SK-MEL-5 (cell line): ENCODE results near the gene HNRNPM. TPM values are rescaled to one million over a fixed set of nuclear protein-coding genes. Genes with fewer than 3 reads are reported as not detected.
A peak's percentile ranks its signal among the peaks of the same experiment; 100 is the strongest.
"Not testable (repeated sequence)": the region's sequence is repeated elsewhere in the genome, so short reads cannot be mapped to it uniquely, and the experiment has no call there.

Source experiments
- DNase-seq: peaks from one replicate; pipeline ENCODE4 v3.0.0-alpha.2; 2016; ENCODE audit warnings: low read depth, low spot score
- in situ Hi-C: cut with HindIII; loops from 2 replicates; pipeline ENCODE4 v1.10.0; 2016; ENCODE audit warnings: low sequenced_read_pairs, high pct_unique_total_duplicates, low pct_unique_long_range_greater_than_20kb
- polyA plus RNA-seq, 2 experiments: library from polyadenylated mRNA; depleted of rRNA; stranded (reverse); fragments of >200 nt; gene quantifications; 2 replicates each; pipeline ENCODE4 v1.2.3, GENCODE V29; 2015
- total RNA-seq: library from RNA; depleted of rRNA; stranded (reverse); fragments of >200 nt; shearing (Covaris generic); gene quantifications from 2 replicates; pipeline ENCODE4 v1.2.3, GENCODE V29; 2014; rRNA removed

Gene HNRNPM, protein sequence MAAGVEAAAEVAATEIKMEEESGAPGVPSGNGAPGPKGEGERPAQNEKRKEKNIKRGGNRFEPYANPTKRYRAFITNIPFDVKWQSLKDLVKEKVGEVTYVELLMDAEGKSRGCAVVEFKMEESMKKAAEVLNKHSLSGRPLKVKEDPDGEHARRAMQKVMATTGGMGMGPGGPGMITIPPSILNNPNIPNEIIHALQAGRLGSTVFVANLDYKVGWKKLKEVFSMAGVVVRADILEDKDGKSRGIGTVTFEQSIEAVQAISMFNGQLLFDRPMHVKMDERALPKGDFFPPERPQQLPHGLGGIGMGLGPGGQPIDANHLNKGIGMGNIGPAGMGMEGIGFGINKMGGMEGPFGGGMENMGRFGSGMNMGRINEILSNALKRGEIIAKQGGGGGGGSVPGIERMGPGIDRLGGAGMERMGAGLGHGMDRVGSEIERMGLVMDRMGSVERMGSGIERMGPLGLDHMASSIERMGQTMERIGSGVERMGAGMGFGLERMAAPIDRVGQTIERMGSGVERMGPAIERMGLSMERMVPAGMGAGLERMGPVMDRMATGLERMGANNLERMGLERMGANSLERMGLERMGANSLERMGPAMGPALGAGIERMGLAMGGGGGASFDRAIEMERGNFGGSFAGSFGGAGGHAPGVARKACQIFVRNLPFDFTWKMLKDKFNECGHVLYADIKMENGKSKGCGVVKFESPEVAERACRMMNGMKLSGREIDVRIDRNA
- total RNA-seq = 56.1 and 66.5 TPM in 2 replicates
- polyA plus RNA-seq (2015; cell fraction: cytosol; rRNA removed) = 199 and 206 TPM in 2 replicates
- 94.2 and 118 TPM in 2 replicates for polyA plus RNA-seq (2015; cell fraction: nucleus; rRNA removed)

DNA sequence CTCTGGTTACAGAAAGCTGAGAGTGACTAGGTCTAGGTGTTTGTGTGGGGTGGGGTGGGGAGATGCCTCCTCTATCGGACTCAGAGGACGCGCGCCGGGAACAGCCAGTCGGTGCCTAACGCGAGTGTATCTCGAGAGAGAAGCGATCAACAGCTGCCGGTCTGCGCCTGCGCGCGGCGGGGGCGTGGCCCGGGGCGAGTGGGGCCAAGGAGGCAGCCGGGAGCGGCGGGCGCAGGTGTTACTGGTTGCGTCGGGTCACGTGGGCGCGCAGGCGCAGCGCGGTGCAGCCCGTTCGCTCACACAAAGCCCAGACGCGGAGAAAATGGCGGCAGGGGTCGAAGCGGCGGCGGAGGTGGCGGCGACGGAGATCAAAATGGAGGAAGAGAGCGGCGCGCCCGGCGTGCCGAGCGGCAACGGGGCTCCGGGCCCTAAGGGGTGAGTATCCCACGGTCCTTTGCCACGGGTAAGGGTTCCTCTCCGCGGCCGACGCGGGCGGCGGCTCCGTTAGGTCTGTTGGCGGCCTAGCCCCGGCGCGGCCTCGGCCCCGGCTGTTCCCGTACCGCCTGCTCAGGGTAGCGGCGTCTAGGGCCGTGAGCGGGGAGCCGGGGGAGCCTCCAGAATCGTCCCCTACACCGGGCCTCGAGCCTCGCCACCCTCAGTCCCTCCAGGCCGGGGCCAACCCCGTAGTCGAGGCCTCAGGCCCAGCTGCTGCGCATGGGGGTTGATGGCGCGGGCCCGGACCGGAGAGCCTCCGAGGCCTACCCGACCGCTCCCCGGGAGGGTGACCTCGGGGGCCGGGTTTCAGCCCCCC, at the start of gene HNRNPM:
TSS of gene HNRNPM (plus strand) at position 299 of the 811 bp plus-strand sequence. CDS start at position 323, 24 bp downstream.
- in situ Hi-C loops = no loop called here

DNA sequence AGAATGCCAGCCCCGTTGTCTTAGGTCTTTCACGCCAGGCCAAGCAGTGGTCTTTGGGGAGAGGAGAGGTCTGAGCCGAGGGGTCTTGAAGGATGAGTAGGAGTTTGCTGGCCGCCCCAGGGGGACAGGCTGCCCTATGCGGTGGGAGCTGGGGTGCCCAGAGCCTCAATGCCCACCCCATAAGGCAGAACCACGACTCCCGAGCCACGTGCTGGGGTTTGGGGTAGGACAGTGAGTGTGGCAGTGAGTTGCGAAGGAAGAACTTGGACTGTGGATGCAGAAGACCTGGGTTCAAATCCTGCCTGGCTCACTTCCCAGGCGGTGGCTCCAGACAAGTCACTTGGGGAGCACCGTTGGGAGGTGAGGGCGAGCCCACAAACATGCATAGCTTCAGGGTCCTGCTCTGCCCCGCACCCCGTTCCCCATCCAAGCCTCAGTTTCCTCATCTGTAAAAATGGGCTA, 49.1 kb upstream of the HNRNPM start:
- in situ Hi-C loops = no loop called here
- DNase-seq = no peak

More for the DNA sequence above, at the start of gene HNRNPM:
- peak; percentile 95 for DNase-seq

DNA sequence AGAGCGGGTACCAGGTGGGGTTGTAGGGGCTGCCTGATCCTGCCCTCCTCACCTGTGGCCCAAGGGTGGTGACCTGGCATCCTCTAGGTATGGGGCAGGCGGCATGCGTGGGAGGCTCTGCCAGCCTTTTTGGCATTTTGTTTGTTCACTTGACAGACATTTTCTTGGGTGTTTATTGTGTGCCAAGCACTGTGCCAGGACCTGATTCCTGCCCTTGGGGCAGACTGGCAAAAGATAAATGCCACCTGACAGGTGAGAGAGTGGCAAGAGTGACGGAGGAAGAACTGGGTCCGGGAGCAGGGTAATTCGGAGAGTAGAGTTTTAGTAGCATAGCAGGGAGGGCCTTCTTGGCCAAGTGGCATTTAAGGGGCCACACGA, 48.6 kb upstream of the HNRNPM start:
- in situ Hi-C loops = no loop called here
- no peak for DNase-seq

DNA sequence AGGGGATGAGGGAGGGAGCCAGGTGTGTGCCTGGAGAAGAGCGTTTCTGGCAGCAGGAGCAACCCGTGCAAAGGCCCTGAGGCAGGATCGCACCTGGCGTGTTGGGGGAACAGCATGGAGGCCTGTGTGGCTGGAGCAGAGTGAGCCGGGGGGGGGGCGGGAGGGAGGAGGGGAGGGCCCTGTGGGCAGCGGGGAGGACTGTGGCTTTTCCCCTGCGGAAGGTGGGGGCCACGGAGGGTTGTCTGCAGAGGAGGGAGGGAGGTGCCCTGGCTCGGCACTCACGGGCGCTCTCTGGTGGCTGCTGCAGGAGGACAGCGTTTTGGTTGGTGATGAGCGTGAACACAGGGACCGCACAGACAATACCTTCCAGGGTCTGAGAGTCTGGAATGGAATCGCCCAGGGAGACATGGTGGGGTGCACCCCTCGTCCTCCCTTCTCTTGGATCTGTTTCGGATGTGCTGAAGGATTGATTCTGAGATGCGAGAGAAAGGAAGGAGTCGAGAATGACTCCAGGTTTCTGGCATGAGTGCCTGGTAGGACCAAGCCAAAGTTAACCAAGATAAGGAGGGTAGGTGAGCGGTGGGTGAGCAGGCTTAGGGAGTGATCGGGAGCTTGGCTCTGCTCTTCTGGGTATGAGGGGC, 48.1 kb upstream of the HNRNPM start:
- in situ Hi-C loops = no loop called here
- DNase-seq = peak; percentile 71

DNA sequence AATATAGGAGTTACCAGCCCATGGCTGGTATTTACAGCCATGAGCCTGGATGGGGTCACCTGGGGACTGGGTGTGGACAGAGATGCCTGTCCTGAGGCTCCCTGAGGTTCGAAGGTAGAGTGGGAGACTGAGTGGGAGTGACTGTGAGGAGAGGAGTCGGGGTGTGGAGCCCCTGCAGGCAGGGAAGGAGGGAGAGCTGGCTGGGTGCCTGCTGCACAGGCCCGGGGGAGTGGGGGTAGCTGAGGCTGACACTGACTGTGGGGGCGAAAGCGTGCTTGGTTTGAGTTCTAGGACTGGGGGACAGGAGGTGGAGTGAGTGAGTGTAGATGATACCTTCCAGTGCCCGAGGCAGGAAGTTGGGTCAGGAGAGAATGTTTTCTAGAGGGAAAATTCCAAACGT, 47.5 kb upstream of the HNRNPM start:
- in situ Hi-C loops = no loop called here
- no peak for DNase-seq

DNA sequence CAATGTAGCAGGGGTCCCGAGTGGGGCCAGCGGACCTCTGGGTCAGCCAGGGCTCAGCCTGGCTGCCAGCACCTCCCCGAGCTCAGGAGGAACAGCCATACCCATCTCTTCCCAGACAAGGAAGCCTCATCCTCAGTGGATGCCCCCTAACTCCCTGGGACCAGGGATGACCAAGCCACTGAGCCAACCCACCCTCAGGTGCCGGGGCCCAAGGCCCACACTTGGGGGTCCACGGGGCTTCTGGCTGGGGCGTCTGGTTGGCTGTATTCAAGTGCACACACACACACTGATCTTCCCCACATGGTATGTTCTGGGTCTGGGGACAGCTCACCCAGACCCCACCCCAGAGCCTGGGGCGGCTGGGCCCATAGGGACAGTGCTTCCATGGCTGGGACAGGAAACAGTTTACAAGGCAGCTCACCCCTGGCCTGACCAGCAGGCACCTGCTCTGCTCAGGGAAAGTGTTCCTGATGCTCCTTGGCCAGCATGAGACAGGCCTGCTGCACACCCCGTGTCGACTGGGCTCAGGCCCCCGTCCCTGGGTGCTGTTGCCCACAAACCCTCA, 46.9 kb upstream of the HNRNPM start:
- in situ Hi-C loops = no loop called here
- no peak for DNase-seq

DNA sequence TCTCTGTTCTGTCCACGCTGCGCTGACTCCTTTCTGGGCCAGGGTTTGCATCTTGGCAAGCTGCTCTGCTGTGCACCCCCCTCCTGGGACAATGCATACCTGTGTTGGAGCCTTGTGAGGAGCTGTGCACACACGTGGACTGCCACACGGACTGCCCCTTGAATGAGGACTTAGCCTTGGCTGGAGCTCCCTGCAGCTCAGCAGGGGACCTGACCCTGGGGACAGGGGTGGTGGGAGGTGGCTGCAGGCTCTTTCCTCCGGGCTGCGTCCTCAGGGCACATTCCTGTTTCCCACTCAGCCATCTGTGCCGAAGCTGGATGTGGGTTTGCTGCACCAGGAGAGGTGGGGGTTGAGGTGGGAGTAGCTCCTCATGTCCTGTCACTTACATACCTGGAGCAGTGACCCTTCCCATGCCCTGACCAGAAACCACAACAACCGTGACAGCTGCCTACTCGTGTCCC, 46.4 kb upstream of the HNRNPM start:
- no peak for DNase-seq
- in situ Hi-C loops = no loop called here

DNA sequence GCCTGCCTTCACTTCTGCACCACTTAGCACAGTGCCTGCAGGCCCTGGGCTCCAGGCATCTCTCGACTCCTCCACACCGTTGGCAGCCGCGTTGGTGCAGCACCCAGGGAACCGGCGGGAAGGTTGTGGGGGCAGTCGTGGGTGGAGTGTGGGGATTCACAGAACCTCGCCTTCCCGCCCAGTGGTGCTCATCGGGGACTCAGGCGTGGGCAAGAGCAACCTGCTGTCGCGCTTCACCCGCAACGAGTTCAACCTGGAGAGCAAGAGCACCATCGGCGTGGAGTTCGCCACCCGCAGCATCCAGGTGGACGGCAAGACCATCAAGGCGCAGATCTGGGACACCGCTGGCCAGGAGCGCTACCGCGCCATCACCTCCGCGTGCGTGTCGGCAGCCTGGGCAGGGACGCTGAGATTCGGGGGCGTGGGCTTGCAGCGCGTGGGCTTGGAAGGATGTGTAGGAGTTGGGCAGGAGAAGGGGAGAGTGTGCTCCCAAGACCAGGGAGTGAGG, 45.0 kb upstream of the HNRNPM start:
- no peak for DNase-seq
- in situ Hi-C loops = no loop called here

DNA sequence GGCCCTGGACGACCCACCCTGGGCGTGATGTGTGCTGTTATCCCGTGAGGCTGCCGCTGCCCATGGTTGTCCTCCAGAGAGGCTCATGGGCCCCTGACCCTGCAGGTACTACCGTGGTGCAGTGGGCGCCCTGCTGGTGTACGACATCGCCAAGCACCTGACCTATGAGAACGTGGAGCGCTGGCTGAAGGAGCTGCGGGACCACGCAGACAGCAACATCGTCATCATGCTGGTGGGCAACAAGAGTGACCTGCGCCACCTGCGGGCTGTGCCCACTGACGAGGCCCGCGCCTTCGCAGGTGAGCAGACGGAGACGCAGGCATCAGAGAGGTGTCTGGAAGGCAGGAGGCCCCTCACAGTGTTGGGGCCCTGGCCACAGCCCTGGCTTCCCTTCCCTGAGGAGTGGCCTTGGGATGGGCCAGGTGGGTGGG, 42.8 kb upstream of the HNRNPM start:
- in situ Hi-C loops = no loop called here
- no peak for DNase-seq

DNA sequence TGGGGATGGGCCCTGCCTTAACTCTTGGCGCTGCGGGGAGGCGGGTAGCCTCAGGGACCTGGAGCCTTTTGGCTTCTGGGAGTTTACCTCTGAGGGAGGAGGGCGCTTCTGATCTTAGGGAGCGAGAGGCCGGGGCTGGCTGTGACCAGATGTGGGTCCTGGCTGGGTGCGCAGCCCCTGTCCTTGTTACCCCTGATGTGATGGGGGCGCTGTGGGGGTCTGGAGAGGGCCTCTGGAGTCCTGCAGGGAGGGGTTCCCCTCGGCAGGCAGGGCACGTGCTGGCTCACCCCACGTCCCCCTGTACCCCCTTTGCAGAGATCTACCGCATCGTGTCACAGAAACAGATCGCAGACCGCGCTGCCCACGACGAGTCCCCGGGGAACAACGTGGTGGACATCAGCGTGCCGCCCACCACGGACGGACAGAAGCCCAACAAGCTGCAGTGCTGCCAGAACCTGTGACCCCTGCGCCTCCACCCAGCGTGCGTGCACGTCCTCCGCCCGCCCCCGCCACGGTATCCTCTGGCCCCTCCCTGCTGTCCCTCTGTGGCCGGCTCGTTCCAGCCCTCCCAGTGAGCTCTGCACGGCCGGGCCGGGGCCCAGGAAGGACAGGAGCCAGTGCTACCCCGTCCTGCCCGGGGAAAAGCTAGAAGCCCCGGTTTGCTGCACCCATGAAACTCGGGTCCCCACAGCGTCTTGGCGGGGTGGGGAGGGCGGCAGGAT, 41.5 kb upstream of the HNRNPM start:
- in situ Hi-C loops = no loop called here
- no peak for DNase-seq

DNA sequence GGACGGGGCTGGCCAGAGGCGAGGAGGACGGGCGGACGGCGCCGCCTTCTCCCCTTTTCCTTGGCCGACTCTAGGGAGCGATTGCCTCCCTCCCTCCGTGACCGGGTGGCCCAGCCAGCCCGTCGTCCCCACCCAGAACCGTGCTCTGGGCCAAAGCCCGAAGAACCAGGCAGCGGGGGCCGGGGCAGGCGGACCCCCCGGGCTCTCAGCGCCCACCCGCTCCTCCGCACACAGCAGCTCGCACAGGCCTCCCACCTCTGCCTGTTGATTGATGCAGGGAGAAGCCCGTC, 41.0 kb upstream of the HNRNPM start:
- in situ Hi-C loops = no loop called here
- no peak for DNase-seq

DNA sequence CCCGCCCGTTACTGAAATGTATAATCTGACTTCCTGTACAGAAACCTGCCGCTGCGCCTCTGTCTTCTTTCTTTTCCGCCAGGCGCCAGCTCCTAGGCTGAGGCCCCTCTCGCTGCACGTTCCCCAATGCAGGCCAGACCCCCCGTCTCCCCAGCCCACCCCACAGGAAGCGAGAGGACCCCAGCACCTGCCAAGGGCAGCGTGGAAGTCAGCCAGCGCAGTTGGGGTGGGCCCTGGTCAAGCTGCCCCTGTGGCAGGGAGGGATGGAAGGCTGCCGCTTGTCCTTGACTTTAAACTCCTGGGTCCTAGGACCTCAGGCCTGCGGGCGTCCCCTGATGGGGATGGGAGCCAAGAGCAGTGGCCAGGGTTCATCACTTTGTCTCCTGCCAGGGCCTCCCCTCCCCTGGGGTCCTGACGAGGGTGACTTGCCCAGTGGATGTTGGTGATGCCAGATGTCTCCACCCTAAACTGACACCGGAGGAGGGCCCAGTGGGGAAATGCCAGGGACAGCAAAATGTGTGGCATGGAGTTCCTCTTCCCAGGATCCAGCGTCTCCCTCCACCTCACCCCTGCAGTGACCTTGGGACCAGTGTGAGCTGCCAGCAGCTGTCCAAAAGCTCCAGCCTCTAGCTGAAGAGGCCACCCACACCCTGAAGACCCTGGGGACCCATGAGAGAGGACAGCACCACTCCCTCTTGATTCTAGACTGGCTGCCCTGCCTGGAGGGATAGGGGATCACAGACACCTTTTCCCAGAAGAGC, 40.2 kb upstream of the HNRNPM start:
- in situ Hi-C loops = no loop called here
- no peak for DNase-seq

DNA sequence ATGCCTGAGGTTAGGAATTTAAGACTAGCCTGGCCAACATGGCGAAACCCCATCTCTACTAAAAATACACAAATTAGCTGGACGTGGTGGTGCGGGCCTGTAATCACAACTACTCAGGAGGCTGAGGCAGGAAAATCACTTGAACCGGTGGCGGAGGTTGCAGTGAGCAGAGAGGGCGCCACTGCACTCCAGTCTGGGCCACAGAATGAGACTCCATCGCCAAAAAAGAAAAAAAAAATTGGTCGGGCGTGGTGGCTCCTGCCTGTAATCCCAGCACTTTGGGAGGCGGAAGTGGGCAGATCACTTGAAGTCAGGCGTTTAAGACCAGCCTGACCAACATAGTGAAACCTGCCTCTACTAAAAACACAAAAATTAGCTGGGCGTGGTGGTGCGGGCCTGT, 34.1 kb upstream of the HNRNPM start:
- DNase-seq, in situ Hi-C loops: not testable (repeated sequence)

DNA sequence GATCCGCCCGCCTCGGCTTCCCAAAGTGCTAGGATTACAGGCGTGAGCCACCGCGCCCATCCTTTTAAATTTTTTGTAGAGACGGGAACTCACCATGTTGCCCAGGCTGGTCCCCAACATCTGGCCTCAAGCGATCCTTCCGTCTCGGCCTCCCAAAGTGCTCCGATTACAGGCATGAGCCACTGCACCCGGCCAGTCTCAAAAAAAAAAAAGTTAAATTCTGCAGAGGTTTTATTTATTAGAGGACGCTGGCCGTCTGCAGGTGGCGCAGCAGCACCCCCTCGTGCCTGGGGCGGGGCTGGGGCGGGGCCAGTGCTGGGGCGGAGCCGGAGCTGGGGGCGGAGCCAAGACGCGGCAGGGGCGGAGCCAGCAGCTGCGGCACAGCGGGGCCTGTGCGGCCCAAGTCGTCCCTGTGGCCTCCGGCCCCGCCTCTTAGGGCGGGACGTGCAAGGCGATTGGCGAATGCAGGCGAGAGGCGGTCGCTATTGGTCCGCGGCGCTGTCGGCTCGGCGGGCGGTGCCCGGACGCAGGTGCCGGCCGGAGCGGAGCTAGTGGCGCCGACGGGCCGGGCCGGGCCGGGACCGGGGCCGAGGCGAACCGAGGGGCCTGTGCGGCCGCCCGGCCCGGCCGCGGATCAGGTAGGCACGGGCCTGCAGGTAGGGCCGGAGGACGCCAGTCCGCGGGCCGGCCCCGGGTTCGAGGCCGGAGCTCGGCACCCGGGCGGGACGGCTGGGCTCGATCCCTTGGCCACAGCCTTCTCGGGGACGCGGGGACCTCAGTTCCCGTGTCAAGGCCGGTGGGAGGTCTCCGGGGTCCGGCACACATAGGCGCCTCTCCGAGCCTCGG, 31.8 kb upstream of the HNRNPM start, which contains the start of gene MARCHF2:
TSS of gene MARCHF2 (plus strand) at position 523 of the 846 bp plus-strand sequence. CDS start 8,536 bp downstream, outside the sequence.
- DNase-seq = peak; percentile 93
- in situ Hi-C loops = no loop called here

DNA sequence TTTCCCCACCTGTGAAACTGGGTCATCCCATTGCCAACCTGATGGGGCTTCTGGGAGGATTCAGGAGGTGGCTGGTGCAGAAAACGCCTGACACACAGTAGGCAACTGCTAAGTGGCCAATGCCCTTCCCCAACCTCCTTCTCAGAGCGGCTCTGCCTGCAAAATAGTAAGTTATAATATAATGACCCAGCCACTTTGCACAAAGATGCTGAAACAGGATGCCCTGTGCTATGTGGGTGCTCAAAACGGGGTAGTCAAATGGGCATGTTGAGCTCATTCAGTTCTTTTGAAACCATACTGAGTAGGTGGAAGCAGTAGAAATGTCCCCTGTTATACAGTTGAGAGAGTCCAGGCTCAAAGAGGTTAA, 31.2 kb upstream of the HNRNPM start:
- in situ Hi-C loops = no loop called here
- no peak for DNase-seq
